ENCODE data around the gene NUDT7. TPM values are rescaled to one million over a fixed set of nuclear protein-coding genes. Genes with fewer than 3 reads are reported as not detected.

Gene NUDT7
- total RNA-seq, 3 donors from 2014 or later (not counting 1 experiment from before 2014, with no cell fraction given), result 1.6 to 4.3 (median 3.3) TPM

DNA sequence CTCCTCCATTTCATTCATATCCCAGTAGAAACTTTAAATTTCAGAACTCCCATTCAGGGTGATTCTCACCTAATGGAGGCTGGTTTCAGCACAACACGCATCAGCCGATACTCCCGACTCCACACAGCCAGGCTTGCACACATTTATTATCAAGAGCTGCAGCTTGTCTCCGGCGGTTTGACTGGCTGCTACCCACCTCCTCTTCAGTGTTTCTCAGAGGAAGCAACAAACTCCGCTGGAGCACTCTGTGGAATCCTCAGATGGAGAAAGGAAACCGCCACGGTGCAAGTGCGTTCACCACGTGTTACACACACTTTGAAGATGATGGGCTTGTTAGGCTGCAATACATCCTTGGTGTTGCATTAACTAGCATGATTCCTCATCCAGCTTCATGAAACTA is 39.7 kb upstream of the NUDT7 start:
- Mint-ChIP-seq H3K9me3 (no peaks in the 10 kb centered on the region), H3K27me3 (ENCODE audit: low read depth in 2 of 2) (peaks cover 8 to 10% of the 10 kb centered on the region in 2 donors), H3K4me1 (no peaks in the 10 kb centered on the region), H3K4me3 (no peak overlapping the region), H3K27ac (no peak overlapping the region), H3K36me3 (no peaks in the 10 kb centered on the region)
- Histone ChIP-seq H3K4me3 (ENCODE audit: low read length) (no peak overlapping the region), H3K27me3 (ENCODE audit: control insufficient read depth, insufficient read depth, low read length) (no peaks in the 10 kb centered on the region), H3K27ac (ENCODE audit: low read length) (no peak overlapping the region), H3K4me1 (ENCODE audit: control insufficient read depth, insufficient read depth, low read length) (no peaks in the 10 kb centered on the region), H3K9me3 (ENCODE audit: control insufficient read depth, insufficient read depth, low read length) (no peaks in the 10 kb centered on the region), H3K36me3 (ENCODE audit: control insufficient read depth, insufficient read depth, low read length) (no peaks in the 10 kb centered on the region)
- 71% methylated on average over 10 of the region's 10 CpGs for WGBS (ENCODE audit: insufficient coverage)
- ATAC-seq (no peak), DNase-seq (no peak)
- TF ChIP-seq, protein P1, sequence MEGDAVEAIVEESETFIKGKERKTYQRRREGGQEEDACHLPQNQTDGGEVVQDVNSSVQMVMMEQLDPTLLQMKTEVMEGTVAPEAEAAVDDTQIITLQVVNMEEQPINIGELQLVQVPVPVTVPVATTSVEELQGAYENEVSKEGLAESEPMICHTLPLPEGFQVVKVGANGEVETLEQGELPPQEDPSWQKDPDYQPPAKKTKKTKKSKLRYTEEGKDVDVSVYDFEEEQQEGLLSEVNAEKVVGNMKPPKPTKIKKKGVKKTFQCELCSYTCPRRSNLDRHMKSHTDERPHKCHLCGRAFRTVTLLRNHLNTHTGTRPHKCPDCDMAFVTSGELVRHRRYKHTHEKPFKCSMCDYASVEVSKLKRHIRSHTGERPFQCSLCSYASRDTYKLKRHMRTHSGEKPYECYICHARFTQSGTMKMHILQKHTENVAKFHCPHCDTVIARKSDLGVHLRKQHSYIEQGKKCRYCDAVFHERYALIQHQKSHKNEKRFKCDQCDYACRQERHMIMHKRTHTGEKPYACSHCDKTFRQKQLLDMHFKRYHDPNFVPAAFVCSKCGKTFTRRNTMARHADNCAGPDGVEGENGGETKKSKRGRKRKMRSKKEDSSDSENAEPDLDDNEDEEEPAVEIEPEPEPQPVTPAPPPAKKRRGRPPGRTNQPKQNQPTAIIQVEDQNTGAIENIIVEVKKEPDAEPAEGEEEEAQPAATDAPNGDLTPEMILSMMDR (IDR thresholded peaks at IDR 0.05), result no peak
- intact Hi-C loops (cut with micrococcal nuclease), result no loop called here

DNA sequence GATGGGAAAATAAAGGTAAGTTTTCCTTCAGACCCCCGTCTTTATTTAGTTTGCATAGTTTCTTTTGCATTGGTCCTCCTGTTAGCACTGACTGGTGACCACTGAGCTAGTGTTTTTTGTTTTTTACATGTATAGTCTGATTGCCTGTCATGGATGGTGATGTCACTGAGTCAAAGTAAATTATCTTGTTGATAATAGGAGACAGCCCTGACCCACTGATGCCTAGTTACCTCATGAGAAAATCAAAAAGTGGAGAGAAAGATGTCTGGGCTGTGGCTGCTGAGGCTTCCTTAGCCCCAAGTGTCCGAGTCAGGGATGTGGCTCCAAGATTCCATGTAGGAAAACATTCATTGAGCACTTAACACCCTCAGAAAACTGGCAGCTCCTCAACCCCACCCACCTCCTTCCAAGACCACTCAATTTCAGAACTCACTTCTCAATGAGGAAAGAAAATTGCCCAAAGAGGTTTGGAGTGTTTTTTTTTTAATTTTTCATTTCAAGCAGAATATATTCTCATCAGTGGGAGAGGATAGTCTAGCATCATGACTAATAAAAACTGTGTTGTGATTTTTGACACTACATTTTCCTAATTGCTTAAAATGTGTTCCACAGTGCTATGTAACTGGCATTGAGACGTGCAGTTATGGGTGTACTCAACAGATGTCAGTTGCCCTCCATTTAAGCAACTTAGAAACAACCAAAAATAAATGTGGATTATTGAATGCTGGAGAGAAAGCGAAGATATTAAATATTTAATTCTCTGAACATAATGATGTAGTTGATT is 38.7 kb upstream of the NUDT7 start:
- TF ChIP-seq, protein P1 (IDR thresholded peaks at IDR 0.05), result no peak
- Mint-ChIP-seq H3K4me3 (no peak overlapping the region), H3K27ac (no peak overlapping the region), H3K9me3 (no peaks in the 10 kb centered on the region), H3K4me1 (no peaks in the 10 kb centered on the region), H3K27me3 (ENCODE audit: low read depth in 2 of 2) (peaks cover 8 to 20% of the 10 kb centered on the region in 2 donors), H3K36me3 (no peaks in the 10 kb centered on the region)
- no peaks in the 10 kb centered on the region for H3K27me3 ChIP-seq (ENCODE audit: control insufficient read depth, insufficient read depth, low read length)
- H3K27ac ChIP-seq (ENCODE audit: low read length), result no peak overlapping the region
- WGBS (ENCODE audit: insufficient coverage), result 80% methylated on average over 2 of the region's 4 CpGs
- H3K36me3 ChIP-seq (ENCODE audit: control insufficient read depth, insufficient read depth, low read length), result no peaks in the 10 kb centered on the region
- no peak for DNase-seq
- no peaks in the 10 kb centered on the region for H3K9me3 ChIP-seq (ENCODE audit: control insufficient read depth, insufficient read depth, low read length)
- no peaks in the 10 kb centered on the region for H3K4me1 ChIP-seq (ENCODE audit: control insufficient read depth, insufficient read depth, low read length)
- no peak for ATAC-seq
- no peak overlapping the region for H3K4me3 ChIP-seq (ENCODE audit: low read length)
- intact Hi-C loops (cut with micrococcal nuclease), result no loop called here

DNA sequence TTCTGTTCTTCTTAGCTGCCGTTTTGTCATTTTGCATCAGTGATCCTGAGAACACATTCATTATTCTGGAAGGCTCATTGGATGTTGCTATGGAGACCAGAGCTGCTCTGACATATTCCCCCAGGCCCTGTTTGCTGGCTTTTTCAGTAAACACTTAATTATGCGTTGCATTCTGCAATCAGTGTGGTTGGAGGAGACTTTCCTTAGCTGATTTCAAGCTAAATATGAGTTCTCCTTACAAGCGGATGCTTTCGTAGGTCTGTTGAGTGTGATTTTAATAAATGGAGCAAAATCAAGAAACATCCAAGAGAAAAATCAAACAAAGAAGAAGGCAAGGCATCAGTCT is 38.2 kb upstream of the NUDT7 start:
- TF ChIP-seq, protein P1 (IDR thresholded peaks at IDR 0.05), result no peak
- Histone ChIP-seq H3K27me3 (ENCODE audit: control insufficient read depth, insufficient read depth, low read length) (no peaks in the 10 kb centered on the region), H3K27ac (ENCODE audit: low read length) (no peak overlapping the region), H3K4me3 (ENCODE audit: low read length) (no peak overlapping the region), H3K4me1 (ENCODE audit: control insufficient read depth, insufficient read depth, low read length) (no peaks in the 10 kb centered on the region), H3K36me3 (ENCODE audit: control insufficient read depth, insufficient read depth, low read length) (no peaks in the 10 kb centered on the region), H3K9me3 (ENCODE audit: control insufficient read depth, insufficient read depth, low read length) (no peaks in the 10 kb centered on the region)
- Mint-ChIP-seq H3K27ac (no peak overlapping the region), H3K4me3 (no peak overlapping the region), H3K9me3 (no peaks in the 10 kb centered on the region), H3K27me3 (ENCODE audit: low read depth in 2 of 2) (peaks cover 8 to 23% of the 10 kb centered on the region in 2 donors), H3K36me3 (no peaks in the 10 kb centered on the region), H3K4me1 (no peaks in the 10 kb centered on the region)
- intact Hi-C loops (cut with micrococcal nuclease), result no loop called here
- 69% methylated on average over 2 of the region's 4 CpGs for WGBS (ENCODE audit: insufficient coverage)
- no peak for ATAC-seq
- DNase-seq, result no peak

DNA sequence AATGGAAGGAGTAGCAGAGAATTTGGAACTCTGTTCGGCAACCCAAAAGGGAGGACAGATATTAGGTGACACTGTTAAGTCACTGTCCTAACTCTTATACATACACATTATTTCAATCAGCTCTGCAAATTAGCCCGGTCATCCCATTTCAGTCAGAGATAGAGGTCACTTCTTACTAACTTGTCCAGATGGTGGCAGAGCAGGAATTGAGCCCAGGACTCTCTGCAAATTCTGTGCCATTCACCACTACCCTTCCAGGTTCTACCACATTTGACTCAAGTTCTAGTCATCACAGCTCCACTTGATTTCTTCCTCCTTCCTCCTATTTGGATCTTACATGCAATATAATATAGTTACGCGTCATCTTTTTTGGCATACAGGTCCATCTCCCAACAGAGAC is 35.9 kb upstream of the NUDT7 start:
- peaks cover 11 to 23% of the 10 kb centered on the region in 2 donors for H3K27me3 Mint-ChIP-seq (ENCODE audit: low read depth in 2 of 2)
- Histone ChIP-seq H3K9me3 (ENCODE audit: control insufficient read depth, insufficient read depth, low read length) (no peaks in the 10 kb centered on the region), H3K27me3 (ENCODE audit: control insufficient read depth, insufficient read depth, low read length) (no peaks in the 10 kb centered on the region), H3K4me3 (ENCODE audit: low read length) (no peak overlapping the region), H3K4me1 (ENCODE audit: control insufficient read depth, insufficient read depth, low read length) (no peaks in the 10 kb centered on the region), H3K36me3 (ENCODE audit: control insufficient read depth, insufficient read depth, low read length) (no peaks in the 10 kb centered on the region), H3K27ac (ENCODE audit: low read length) (no peak overlapping the region)
- intact Hi-C loops (cut with micrococcal nuclease), result no loop called here
- DNase-seq, result no peak
- no peaks in the 10 kb centered on the region for H3K4me1 Mint-ChIP-seq
- TF ChIP-seq, protein P1 (IDR thresholded peaks at IDR 0.05), result no peak
- ATAC-seq, result no peak
- H3K27ac Mint-ChIP-seq, result no peak overlapping the region
- H3K9me3 Mint-ChIP-seq, result no peaks in the 10 kb centered on the region
- 90% methylated on average over 2 of the region's 4 CpGs for WGBS (ENCODE audit: insufficient coverage)
- H3K4me3 Mint-ChIP-seq, result no peak overlapping the region
- H3K36me3 Mint-ChIP-seq, result no peaks in the 10 kb centered on the region
